ENCODE measurements around the gene WWTR1. TPM values are rescaled to one million over a fixed set of nuclear protein-coding genes. Genes with fewer than 3 reads are reported as not detected.

The WWTR1 gene
- total RNA-seq, 2 donors from 2014 or later, result 17.3 to 18.5 TPM

DNA sequence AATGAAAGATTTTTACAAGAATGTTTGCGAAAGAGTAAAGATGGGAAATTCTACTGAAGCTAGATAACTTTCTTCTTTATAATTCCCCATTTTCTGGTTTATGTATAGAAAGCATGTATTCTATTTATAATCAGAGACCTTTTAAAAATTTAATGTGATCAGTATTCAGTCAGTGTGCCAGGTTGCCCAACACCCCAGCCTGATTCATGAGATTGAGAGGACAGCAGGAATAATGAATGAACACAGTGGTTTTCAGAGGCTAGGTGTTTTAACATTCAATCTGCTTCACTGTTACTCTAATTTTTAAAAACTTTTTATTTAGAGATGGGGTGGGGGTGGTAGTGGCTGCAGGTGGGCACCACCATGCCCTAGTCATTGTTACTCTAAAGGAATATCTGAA, 4.7 kb downstream of the WWTR1 start:
- H3K4me1 ChIP-seq (ENCODE audit: control insufficient read depth, insufficient read depth, low read length), result peaks cover 14% of the 10 kb centered on the region
- no peaks in the 10 kb centered on the region for H3K27me3 ChIP-seq (ENCODE audit: control insufficient read depth, insufficient read depth, low read length, poor library complexity, severe bottlenecking)
- peaks cover 28% of the 10 kb centered on the region for H3K36me3 ChIP-seq (ENCODE audit: control insufficient read depth, insufficient read depth, low read length)
- no peak overlapping the region for H3K4me3 Mint-ChIP-seq
- no peak overlapping the region for H3K9ac ChIP-seq (ENCODE audit: extremely low read depth, low read length, poor library complexity, severe bottlenecking)
- H3K9me3 Mint-ChIP-seq, result peaks cover 5% of the 10 kb centered on the region
- peak overlapping the region; percentile 32 for H3K4me3 ChIP-seq (ENCODE audit: low read length)
- H3K9me3 ChIP-seq (ENCODE audit: control insufficient read depth, low read length), result peaks cover 4% of the 10 kb centered on the region
- no peak for TF ChIP-seq CTCF (conservative IDR thresholded peaks at IDR 0.05)
- no peaks in the 10 kb centered on the region for H3K27me3 Mint-ChIP-seq (ENCODE audit: insufficient read depth)
- H3K36me3 Mint-ChIP-seq (ENCODE audit: low read depth), result peaks cover 33% of the 10 kb centered on the region
- H3K4me1 Mint-ChIP-seq, result peaks cover 42% of the 10 kb centered on the region
- no CpG with 5 or more reads among the region's 1 CpG for WGBS, 2 experiments (ENCODE audit: insufficient coverage in 1 of 2, insufficient read length in 1 of 2)
- H3K27ac Mint-ChIP-seq, result no peak overlapping the region
- H3K27ac ChIP-seq (ENCODE audit: low read depth, low read length), result no peak overlapping the region
- DNase-seq, result no peak

- H3K27ac ChIP-seq (ENCODE audit: low read depth, low read length), result no peak overlapping the region
- DNase-seq, result no peak
- no peaks in the 10 kb centered on the region for H3K27me3 ChIP-seq (ENCODE audit: control insufficient read depth, insufficient read depth, low read length, poor library complexity, severe bottlenecking)
- Mint-ChIP-seq H3K4me1 (peaks cover 33% of the 10 kb centered on the region), H3K27ac (no peak overlapping the region), H3K9me3 (peaks cover 5% of the 10 kb centered on the region), H3K27me3 (ENCODE audit: insufficient read depth) (no peaks in the 10 kb centered on the region), H3K36me3 (ENCODE audit: low read depth) (peaks cover 41% of the 10 kb centered on the region), H3K4me3 (no peak overlapping the region)
- H3K9me3 ChIP-seq (ENCODE audit: control insufficient read depth, low read length), result peaks cover 4% of the 10 kb centered on the region
- no peak overlapping the region for H3K9ac ChIP-seq (ENCODE audit: extremely low read depth, low read length, poor library complexity, severe bottlenecking)
- H3K36me3 ChIP-seq (ENCODE audit: control insufficient read depth, insufficient read depth, low read length), result peaks cover 38% of the 10 kb centered on the region
- no peak overlapping the region for H3K4me3 ChIP-seq (ENCODE audit: low read length)
- WGBS, 2 experiments (ENCODE audit: insufficient coverage in 1 of 2, insufficient read length in 1 of 2), result 80 to 100% methylated on average over 1 of the region's 1 CpG
- peaks cover 14% of the 10 kb centered on the region for H3K4me1 ChIP-seq (ENCODE audit: control insufficient read depth, insufficient read depth, low read length)
- no peak for TF ChIP-seq CTCF (conservative IDR thresholded peaks at IDR 0.05)
Observed at GRCh38 chr3:149650828-149651227, 7.0 kb downstream of the WWTR1 start.

DNA sequence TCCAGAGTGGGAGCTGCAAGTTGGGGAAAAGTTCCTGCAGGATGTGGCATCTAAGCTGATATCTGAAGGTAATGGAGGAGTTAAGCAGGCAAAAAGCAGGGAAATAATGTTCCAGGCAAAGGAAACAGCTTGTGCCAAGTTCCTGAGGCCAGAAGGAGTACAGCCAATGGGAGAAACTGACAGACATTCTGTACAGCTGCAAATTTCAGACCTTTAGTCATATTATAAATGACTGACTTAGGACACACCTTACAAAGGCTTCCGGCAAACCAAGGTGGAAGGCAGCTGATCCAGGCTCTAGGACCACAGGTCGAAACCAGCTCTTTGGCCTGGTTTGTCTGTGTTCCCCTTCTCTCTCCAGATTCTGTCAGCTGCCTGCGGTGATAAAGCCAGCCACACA, 9.3 kb downstream of the WWTR1 start:
- Histone ChIP-seq H3K27ac (ENCODE audit: low read depth, low read length) (no peak overlapping the region), H3K9ac (ENCODE audit: extremely low read depth, low read length, poor library complexity, severe bottlenecking) (no peak overlapping the region), H3K27me3 (ENCODE audit: control insufficient read depth, insufficient read depth, low read length, poor library complexity, severe bottlenecking) (no peaks in the 10 kb centered on the region), H3K4me3 (ENCODE audit: low read length) (no peak overlapping the region), H3K4me1 (ENCODE audit: control insufficient read depth, insufficient read depth, low read length) (peaks cover 5% of the 10 kb centered on the region), H3K36me3 (ENCODE audit: control insufficient read depth, insufficient read depth, low read length) (peaks cover 40% of the 10 kb centered on the region), H3K9me3 (ENCODE audit: control insufficient read depth, low read length) (peaks cover 4% of the 10 kb centered on the region)
- no peak for TF ChIP-seq CTCF (conservative IDR thresholded peaks at IDR 0.05)
- no peak overlapping the region for H3K27ac Mint-ChIP-seq
- H3K4me3 Mint-ChIP-seq, result no peak overlapping the region
- peaks cover 36% of the 10 kb centered on the region for H3K36me3 Mint-ChIP-seq (ENCODE audit: low read depth)
- 95 to 97% methylated on average over 3 of the region's 3 CpGs for WGBS, 2 experiments (ENCODE audit: insufficient coverage in 1 of 2, insufficient read length in 1 of 2)
- H3K4me1 Mint-ChIP-seq, result peaks cover 21% of the 10 kb centered on the region
- H3K9me3 Mint-ChIP-seq, result peaks cover 5% of the 10 kb centered on the region
- no peak for DNase-seq
- H3K27me3 Mint-ChIP-seq (ENCODE audit: insufficient read depth), result no peaks in the 10 kb centered on the region

All from endodermal cell (in vitro differentiated cells).